ENCODE measurements around the gene INCENP. TPM values are rescaled to one million over a fixed set of nuclear protein-coding genes. Genes with fewer than 3 reads are reported as not detected.

Gene INCENP
- total RNA-seq, 2 experiments from 2014 or later = 128 to 133 TPM

- no peak overlapping the region for H3K4me3 Mint-ChIP-seq
- H3K27ac Mint-ChIP-seq = no peak overlapping the region
- intact Hi-C loops (cut with micrococcal nuclease) = no loop called here
- ChIA-PET POLR2A (no interaction called here), CTCF (no interaction called here)
- H3K36me3 Mint-ChIP-seq = peaks cover 47% of the 10 kb centered on the region
- no peaks in the 10 kb centered on the region for H3K9me3 Mint-ChIP-seq
- no peaks in the 10 kb centered on the region for H3K4me1 Mint-ChIP-seq (ENCODE audit: low read depth)
- no peaks in the 10 kb centered on the region for H3K27me3 Mint-ChIP-seq
- DNase-seq = peak; percentile 6
Measured at GRCh38 chr11:62145261-62145871, 21.6 kb downstream of the INCENP start.

GRCh38 chr11:62146476-62147200 is 22.8 kb downstream of the INCENP start:
- Mint-ChIP-seq H3K27me3 (no peaks in the 10 kb centered on the region), H3K36me3 (peaks cover 52% of the 10 kb centered on the region), H3K4me3 (no peak overlapping the region), H3K9me3 (no peaks in the 10 kb centered on the region), H3K27ac (no peak overlapping the region), H3K4me1 (ENCODE audit: low read depth) (no peaks in the 10 kb centered on the region)
- ChIA-PET CTCF (no interaction called here), POLR2A (no interaction called here)
- DNase-seq = peak; percentile 4
- intact Hi-C loops (cut with micrococcal nuclease) = no loop called here

GRCh38 chr11:62147545-62147944 is 23.7 kb downstream of the INCENP start:
- ChIA-PET POLR2A (no interaction called here), CTCF (no interaction called here)
- no peaks in the 10 kb centered on the region for H3K9me3 Mint-ChIP-seq
- peaks cover 55% of the 10 kb centered on the region for H3K36me3 Mint-ChIP-seq
- H3K4me3 Mint-ChIP-seq = no peak overlapping the region
- H3K27ac Mint-ChIP-seq = no peak overlapping the region
- intact Hi-C loops (cut with micrococcal nuclease) = no loop called here
- H3K4me1 Mint-ChIP-seq (ENCODE audit: low read depth) = no peaks in the 10 kb centered on the region
- DNase-seq = peak; percentile 7
- H3K27me3 Mint-ChIP-seq = no peaks in the 10 kb centered on the region

- Mint-ChIP-seq H3K4me3 (no peak overlapping the region), H3K27me3 (no peaks in the 10 kb centered on the region), H3K4me1 (ENCODE audit: low read depth) (no peaks in the 10 kb centered on the region), H3K36me3 (peaks cover 55% of the 10 kb centered on the region), H3K9me3 (no peaks in the 10 kb centered on the region), H3K27ac (no peak overlapping the region)
- ChIA-PET CTCF (no interaction called here), POLR2A (no interaction called here)
- intact Hi-C loops (cut with micrococcal nuclease) = no loop called here
- peak; percentile 7 for DNase-seq
Measured at GRCh38 chr11:62148271-62148980, 24.6 kb downstream of the INCENP start.

- Mint-ChIP-seq H3K27ac (no peak overlapping the region), H3K36me3 (peaks cover 50% of the 10 kb centered on the region), H3K9me3 (no peaks in the 10 kb centered on the region), H3K4me3 (no peak overlapping the region), H3K4me1 (ENCODE audit: low read depth) (no peaks in the 10 kb centered on the region), H3K27me3 (no peaks in the 10 kb centered on the region)
- ChIA-PET POLR2A (no interaction called here), CTCF (interaction anchor here (1.2 kb wide), 1 partner anchor 21 kb away, joined by 4 read pairs; no protein-coding TSS in a partner anchor)
- DNase-seq = peak; percentile 7
- intact Hi-C loops (cut with micrococcal nuclease) = no loop called here
Measured at GRCh38 chr11:62149986-62150886, 26.4 kb downstream of the INCENP start.

- H3K27me3 Mint-ChIP-seq = no peaks in the 10 kb centered on the region
- H3K4me1 Mint-ChIP-seq (ENCODE audit: low read depth) = no peaks in the 10 kb centered on the region
- peaks cover 44% of the 10 kb centered on the region for H3K36me3 Mint-ChIP-seq
- no peaks in the 10 kb centered on the region for H3K9me3 Mint-ChIP-seq
- CTCF ChIA-PET = interaction anchor here (0.7 to 1.2 kb wide), 2 partner anchors 20 to 43 kb away, joined by 4 read pairs; no protein-coding TSS in a partner anchor
- peak; percentile 5 for DNase-seq
- POLR2A ChIA-PET = no interaction called here
- intact Hi-C loops (cut with micrococcal nuclease) = no loop called here
- no peak overlapping the region for H3K27ac Mint-ChIP-seq
- H3K4me3 Mint-ChIP-seq = no peak overlapping the region
Measured at GRCh38 chr11:62150887-62151736, 27.3 kb downstream of the INCENP start.

- Mint-ChIP-seq H3K36me3 (peaks cover 39% of the 10 kb centered on the region), H3K4me1 (ENCODE audit: low read depth) (no peaks in the 10 kb centered on the region), H3K9me3 (no peaks in the 10 kb centered on the region), H3K27me3 (no peaks in the 10 kb centered on the region), H3K4me3 (no peak overlapping the region), H3K27ac (no peak overlapping the region)
- POLR2A ChIA-PET = no interaction called here
- intact Hi-C loops (cut with micrococcal nuclease) = no loop called here
- CTCF ChIA-PET = no interaction called here
- DNase-seq = peak; percentile 3
Measured at GRCh38 chr11:62151737-62152102, 27.9 kb downstream of the INCENP start.

GRCh38 chr11:62152245-62153086 is 28.7 kb downstream of the INCENP start:
- ChIA-PET CTCF (no interaction called here), POLR2A (no interaction called here)
- H3K4me3 Mint-ChIP-seq = no peak overlapping the region
- H3K27me3 Mint-ChIP-seq = peaks cover 2% of the 10 kb centered on the region
- no peaks in the 10 kb centered on the region for H3K9me3 Mint-ChIP-seq
- H3K27ac Mint-ChIP-seq = no peak overlapping the region
- no peaks in the 10 kb centered on the region for H3K4me1 Mint-ChIP-seq (ENCODE audit: low read depth)
- peak; percentile 5 for DNase-seq
- intact Hi-C loops (cut with micrococcal nuclease) = no loop called here
- peaks cover 32% of the 10 kb centered on the region for H3K36me3 Mint-ChIP-seq

GRCh38 chr11:62153087-62153395 is 29.2 kb downstream of the INCENP start:
- intact Hi-C loops (cut with micrococcal nuclease) = no loop called here
- Mint-ChIP-seq H3K27ac (no peak overlapping the region), H3K36me3 (peaks cover 26% of the 10 kb centered on the region), H3K27me3 (peaks cover 3% of the 10 kb centered on the region), H3K9me3 (no peaks in the 10 kb centered on the region), H3K4me3 (no peak overlapping the region), H3K4me1 (ENCODE audit: low read depth) (no peaks in the 10 kb centered on the region)
- CTCF ChIA-PET = no interaction called here
- no peak for DNase-seq
- POLR2A ChIA-PET = no interaction called here

GRCh38 chr11:62153617-62154016 is 29.8 kb downstream of the INCENP start:
- Mint-ChIP-seq H3K4me1 (ENCODE audit: low read depth) (no peaks in the 10 kb centered on the region), H3K27me3 (peaks cover 4% of the 10 kb centered on the region), H3K27ac (no peak overlapping the region), H3K4me3 (no peak overlapping the region), H3K36me3 (peaks cover 26% of the 10 kb centered on the region), H3K9me3 (no peaks in the 10 kb centered on the region)
- intact Hi-C loops (cut with micrococcal nuclease) = no loop called here
- ChIA-PET CTCF (no interaction called here), POLR2A (no interaction called here)
- no peak for DNase-seq

GRCh38 chr11:62157603-62158002 is 33.8 kb downstream of the INCENP start:
- Mint-ChIP-seq H3K27me3 (peaks cover 25% of the 10 kb centered on the region), H3K4me3 (no peak overlapping the region), H3K36me3 (peaks cover 7% of the 10 kb centered on the region), H3K27ac (no peak overlapping the region), H3K9me3 (no peaks in the 10 kb centered on the region), H3K4me1 (ENCODE audit: low read depth) (no peaks in the 10 kb centered on the region)
- CTCF ChIA-PET = interaction anchor here (0.6 to 1.5 kb wide), 3 partner anchors 14 to 153 kb away, joined by 3 read pairs; no protein-coding TSS in a partner anchor
- intact Hi-C loops (cut with micrococcal nuclease) = no loop called here
- DNase-seq = no peak
- POLR2A ChIA-PET = no interaction called here

Data from activated CD4-positive, alpha-beta memory T cell treated with anti-CD3 and anti-CD28 coated beads for 36 hours (primary cell).